SU-DHL-6 (cell line): ENCODE data around the gene ZMYM2.

Experiments used
- H2AFZ ChIP-seq: fragments of 200-600 bp; sonication (generic); 2 replicates; pipeline ENCODE4 v1.6.1; 2014; ENCODE audit warnings: low read depth, mild to moderate bottlenecking, moderate library complexity, mixed read lengths, antibody characterized with exemption, low read length; ENCODE audit not compliant: severe bottlenecking
- H3F3A ChIP-seq: fragments of 200-600 bp; shearing (Covaris generic); 2 replicates; pipeline ENCODE4 v1.6.0; 2016; ENCODE audit warnings: antibody characterized with exemption, mild to moderate bottlenecking; ENCODE audit not compliant: insufficient read depth
- H3K27ac ChIP-seq: fragments of 200-600 bp; sonication (generic); 2 replicates; pipeline ENCODE4 v1.5.1; 2016; ENCODE audit warnings: low read depth, mild to moderate bottlenecking, low read length, moderate library complexity, mixed read lengths
- H3K27me3 ChIP-seq: fragments of 200-600 bp; sonication (generic), shearing (Covaris generic); 2 replicates; pipeline ENCODE4 v1.6.0; 2014; ENCODE audit warnings: mild to moderate bottlenecking, low read length
- H3K36me3 ChIP-seq: fragments of 200-600 bp; sonication (generic); 2 replicates; pipeline ENCODE4 v1.6.1; 2014; ENCODE audit warnings: mild to moderate bottlenecking, low read length, mixed read lengths
- H3K4me2 ChIP-seq: fragments of 300-600, 200-600 bp; shearing (Covaris generic), sonication (generic); 2 replicates; pipeline ENCODE4 v1.6.0; 2014; ENCODE audit warnings: low read length, low read depth, mild to moderate bottlenecking; ENCODE audit not compliant: poor library complexity, severe bottlenecking
- H3K4me3 ChIP-seq: fragments of 200-600 bp; sonication (generic); 2 replicates; pipeline ENCODE4 v1.5.1; 2014; ENCODE audit warnings: antibody characterized with exemption, low read length, mild to moderate bottlenecking, mixed read lengths; ENCODE audit not compliant: insufficient read depth, poor library complexity, severe bottlenecking
- H3K79me2 ChIP-seq: fragments of 200-600 bp; sonication (generic); 2 replicates; pipeline ENCODE4 v1.6.1; 2014; ENCODE audit warnings: mild to moderate bottlenecking, low read length, moderate library complexity; ENCODE audit not compliant: insufficient read depth
- H3K9ac ChIP-seq: fragments of 200-600 bp; sonication (generic); 2 replicates; pipeline ENCODE4 v1.7.0; 2014; ENCODE audit warnings: mild to moderate bottlenecking, low read length
- H3K9me2 ChIP-seq: fragments of 200-600 bp; sonication (generic); replicated peaks from 2 replicates; pipeline ENCODE4 v1.6.1; 2014; ENCODE audit warnings: low read length; ENCODE audit not compliant: insufficient read depth
- H3K9me3 ChIP-seq: fragments of 200-600 bp; sonication (generic); 2 replicates; pipeline ENCODE4 v1.6.1; 2014; ENCODE audit warnings: low read length, mixed read lengths; ENCODE audit not compliant: insufficient read depth
- H4K20me1 ChIP-seq: fragments of 200-600 bp; sonication (generic); 2 replicates; pipeline ENCODE4 v1.6.1; 2014; ENCODE audit warnings: low read depth, mild to moderate bottlenecking, antibody characterized with exemption, low read length, moderate library complexity, mixed read lengths
- EZH2phosphoT487 ChIP-seq: fragments of 200-600 bp; sonication (generic), shearing (Covaris generic); conservative IDR thresholded peaks from 2 replicates; pipeline ENCODE4 v1.6.1; 2018; ENCODE audit warnings: mild to moderate bottlenecking, antibody characterized with exemption, low read length, moderate library complexity, mixed read lengths
- TF ChIP-seq, protein P1 (sequence below): fragments of 200-600 bp; sonication (generic); IDR thresholded peaks from one replicate; pipeline ENCODE4 v1.5.1; 2017; ENCODE audit warnings: antibody characterized with exemption, mild to moderate bottlenecking, low read length, moderate library complexity; ENCODE audit not compliant: insufficient read depth, poor library complexity, severe bottlenecking

The ZMYM2 gene

DNA sequence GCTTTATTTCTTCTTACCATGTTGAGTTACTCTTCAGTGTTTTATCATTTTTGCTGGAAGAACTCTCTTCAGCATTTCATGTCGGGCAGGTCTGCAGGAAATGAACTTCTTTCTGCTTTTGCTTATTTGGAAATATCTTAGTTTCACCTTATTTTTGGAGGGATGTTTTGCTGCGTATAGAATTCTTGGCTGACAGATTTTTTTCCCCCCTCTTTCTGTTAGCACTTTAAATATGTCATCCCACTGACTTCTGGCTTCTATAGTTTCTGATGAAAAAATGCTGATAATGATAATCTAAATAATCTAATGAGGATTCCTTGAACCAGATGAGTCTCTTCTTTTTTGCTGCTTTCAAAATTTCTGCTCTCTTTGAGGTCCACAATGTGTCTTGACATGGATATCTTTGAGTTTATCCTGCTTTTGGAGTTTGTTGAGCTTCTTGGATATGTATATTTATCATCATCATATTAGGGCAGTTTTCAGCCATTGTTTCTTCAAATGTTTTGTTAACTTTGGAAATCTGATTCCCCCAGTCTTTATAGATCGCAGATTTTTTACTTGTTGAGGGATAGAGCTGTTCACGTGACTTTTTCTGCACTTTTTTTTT is 20.4 kb downstream of the ZMYM2 start:
- no peaks in the 10 kb centered on the region for H4K20me1 ChIP-seq

DNA sequence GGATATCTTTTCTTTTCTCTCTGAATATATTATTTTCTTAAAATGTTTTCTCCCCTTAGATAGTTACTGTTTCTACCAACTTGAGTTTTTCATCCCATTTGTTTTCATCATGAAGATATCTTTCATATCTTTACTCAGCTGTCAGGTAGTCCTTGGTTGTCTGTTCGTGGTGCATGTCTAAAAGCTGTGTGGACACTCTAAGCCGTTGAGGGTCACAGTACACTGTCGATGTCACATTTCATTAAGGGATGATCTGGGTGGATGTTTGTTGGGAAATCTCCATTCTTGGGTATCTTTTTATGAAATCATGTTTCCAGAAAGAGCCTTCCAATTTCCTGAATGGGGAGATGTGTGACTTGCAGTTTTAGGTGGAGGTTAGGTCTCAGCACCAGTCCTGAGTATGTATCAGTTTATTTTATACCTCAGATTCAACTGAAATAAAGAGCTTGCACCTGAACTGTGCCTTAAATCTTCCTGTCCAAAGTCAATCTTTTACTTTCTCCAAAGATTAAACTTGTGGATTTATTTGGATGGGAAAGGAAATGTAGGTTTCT is 23.2 kb downstream of the ZMYM2 start:
- Histone ChIP-seq H3F3A (peaks cover 12% of the 10 kb centered on the region; the same call in 1 of the 2 replicates), H3K27me3 (no peaks in the 10 kb centered on the region), H3K4me3 (no peak overlapping the region), H3K4me2 (no peak overlapping the region), H3K79me2 (peaks cover 75% of the 10 kb centered on the region), H3K27ac (no peak overlapping the region), H2AFZ (no peak overlapping the region), H3K9ac (no peak overlapping the region), H3K9me3 (no peaks in the 10 kb centered on the region), H3K9me2 (no peaks in the 10 kb centered on the region), H4K20me1 (no peaks in the 10 kb centered on the region), H3K36me3 (peaks cover 9% of the 10 kb centered on the region; the same call in 1 of the 2 replicates)
- no peak for TF ChIP-seq EZH2phosphoT487
- TF ChIP-seq, protein P1, sequence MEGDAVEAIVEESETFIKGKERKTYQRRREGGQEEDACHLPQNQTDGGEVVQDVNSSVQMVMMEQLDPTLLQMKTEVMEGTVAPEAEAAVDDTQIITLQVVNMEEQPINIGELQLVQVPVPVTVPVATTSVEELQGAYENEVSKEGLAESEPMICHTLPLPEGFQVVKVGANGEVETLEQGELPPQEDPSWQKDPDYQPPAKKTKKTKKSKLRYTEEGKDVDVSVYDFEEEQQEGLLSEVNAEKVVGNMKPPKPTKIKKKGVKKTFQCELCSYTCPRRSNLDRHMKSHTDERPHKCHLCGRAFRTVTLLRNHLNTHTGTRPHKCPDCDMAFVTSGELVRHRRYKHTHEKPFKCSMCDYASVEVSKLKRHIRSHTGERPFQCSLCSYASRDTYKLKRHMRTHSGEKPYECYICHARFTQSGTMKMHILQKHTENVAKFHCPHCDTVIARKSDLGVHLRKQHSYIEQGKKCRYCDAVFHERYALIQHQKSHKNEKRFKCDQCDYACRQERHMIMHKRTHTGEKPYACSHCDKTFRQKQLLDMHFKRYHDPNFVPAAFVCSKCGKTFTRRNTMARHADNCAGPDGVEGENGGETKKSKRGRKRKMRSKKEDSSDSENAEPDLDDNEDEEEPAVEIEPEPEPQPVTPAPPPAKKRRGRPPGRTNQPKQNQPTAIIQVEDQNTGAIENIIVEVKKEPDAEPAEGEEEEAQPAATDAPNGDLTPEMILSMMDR = no peak

More for the DNA sequence above, 20.4 kb downstream of the ZMYM2 start:
- no peak overlapping the region for H3K27ac ChIP-seq
- peaks cover 79% of the 10 kb centered on the region for H3K79me2 ChIP-seq
- peaks cover 23% of the 10 kb centered on the region for H3K36me3 ChIP-seq
- no peak for TF ChIP-seq EZH2phosphoT487
- TF ChIP-seq, protein P1 = no peak
- H3K4me3 ChIP-seq = no peak overlapping the region
- peaks cover 12% of the 10 kb centered on the region; the same call in 1 of the 2 replicates for H3F3A ChIP-seq
- H3K9ac ChIP-seq = no peak overlapping the region
- no peak overlapping the region for H2AFZ ChIP-seq
- no peaks in the 10 kb centered on the region for H3K27me3 ChIP-seq
- H3K9me2 ChIP-seq = no peaks in the 10 kb centered on the region
- no peak overlapping the region for H3K4me2 ChIP-seq
- no peaks in the 10 kb centered on the region for H3K9me3 ChIP-seq

DNA sequence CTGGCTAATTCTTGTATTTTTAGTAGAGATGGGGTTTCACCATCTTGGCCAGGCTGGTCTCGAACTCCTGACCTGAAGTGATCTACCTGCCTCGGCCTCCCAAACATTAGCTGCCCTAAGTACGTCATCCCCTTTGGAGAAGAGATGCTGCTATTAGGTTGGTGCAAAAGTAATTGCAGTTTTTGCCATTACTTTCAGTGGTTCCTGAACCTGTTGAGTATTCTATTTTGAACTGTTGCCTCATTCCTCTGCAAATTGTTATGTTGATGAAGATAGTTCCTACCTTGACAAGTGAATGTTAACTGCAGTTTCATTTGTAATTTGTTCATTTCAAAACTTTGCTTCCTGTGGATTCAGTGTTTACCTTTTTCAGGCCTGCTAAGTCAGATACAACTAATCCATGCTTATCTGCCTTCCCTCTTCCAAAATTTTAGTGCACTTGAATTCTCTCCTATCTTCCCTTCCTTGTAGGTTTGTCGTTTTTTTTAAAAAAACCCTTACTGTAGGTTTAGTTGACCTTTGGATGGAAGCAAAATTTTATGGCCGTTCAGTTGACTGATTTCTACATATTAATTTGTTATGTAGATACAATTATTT is 24.0 kb downstream of the ZMYM2 start:
- H3K9ac ChIP-seq = no peak overlapping the region
- TF ChIP-seq, protein P1 = no peak
- TF ChIP-seq EZH2phosphoT487 = no peak

More for the DNA sequence above, 24.0 kb downstream of the ZMYM2 start:
- Histone ChIP-seq H2AFZ (no peak overlapping the region), H3K4me3 (no peak overlapping the region), H3K27ac (no peak overlapping the region), H3K4me2 (no peak overlapping the region), H3K9me3 (no peaks in the 10 kb centered on the region), H3K79me2 (peaks cover 70% of the 10 kb centered on the region), H3K9me2 (no peaks in the 10 kb centered on the region), H3K27me3 (no peaks in the 10 kb centered on the region), H3K36me3 (peaks cover 8% of the 10 kb centered on the region; the same call in 1 of the 2 replicates), H4K20me1 (no peaks in the 10 kb centered on the region), H3F3A (peaks cover 11% of the 10 kb centered on the region; the same call in 1 of the 2 replicates)
